Measurements from ENCODE around the gene SLC22A15.
A peak's percentile ranks its signal among the peaks of the same experiment; 100 is the strongest.
"Not testable (repeated sequence)": the region's sequence is repeated elsewhere in the genome, so short reads cannot be mapped to it uniquely, and the experiment has no call there.

The SLC22A15 gene

DNA sequence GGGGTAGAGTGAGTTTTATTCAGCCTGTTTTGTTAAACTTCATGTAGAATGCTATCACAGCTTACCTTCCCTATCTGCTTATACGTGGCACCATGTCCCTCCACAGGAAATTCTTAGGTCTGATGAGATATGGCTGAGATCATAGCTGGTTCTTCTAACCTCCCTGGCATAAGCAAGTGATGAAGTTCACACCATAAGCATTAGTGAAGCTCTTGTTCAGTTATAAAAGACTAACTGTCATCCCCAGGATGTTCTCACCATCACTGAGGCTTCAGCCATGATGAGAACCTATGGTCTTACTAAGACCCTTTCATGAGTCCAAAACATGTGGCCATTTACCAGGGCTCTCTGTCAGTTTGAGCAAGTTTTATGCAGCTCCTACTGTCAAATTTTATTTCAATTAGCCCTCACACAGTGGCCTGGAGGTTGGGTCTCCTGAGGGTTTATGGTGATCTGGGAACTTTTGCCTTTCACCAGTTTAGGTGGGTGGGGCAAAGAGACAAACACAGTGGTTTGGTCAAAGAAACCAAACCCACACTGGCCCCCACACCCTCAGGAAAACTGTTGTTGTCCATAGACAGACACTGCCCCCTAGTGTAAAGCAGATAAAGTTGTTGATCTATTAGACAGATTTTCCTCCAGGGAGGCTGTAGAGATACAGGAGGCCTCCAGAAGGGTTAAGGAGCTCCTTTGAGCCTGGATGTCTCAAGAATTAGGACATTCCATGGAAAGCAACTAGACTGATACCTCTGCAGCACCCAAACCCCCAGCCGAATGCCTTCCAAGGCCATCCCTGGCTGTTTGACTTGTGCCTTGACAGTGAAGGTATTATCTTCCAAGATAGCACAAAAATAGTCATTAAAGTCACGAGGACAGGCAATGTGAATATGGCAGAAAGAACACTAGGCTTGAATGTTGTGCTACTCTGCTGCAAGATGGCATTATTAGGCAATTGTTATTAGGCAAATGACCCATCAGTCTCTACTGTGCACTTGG lies 5.0 kb downstream of the SLC22A15 start:
- DNase-seq (ENCODE audit: low read depth), result no peak

DNA sequence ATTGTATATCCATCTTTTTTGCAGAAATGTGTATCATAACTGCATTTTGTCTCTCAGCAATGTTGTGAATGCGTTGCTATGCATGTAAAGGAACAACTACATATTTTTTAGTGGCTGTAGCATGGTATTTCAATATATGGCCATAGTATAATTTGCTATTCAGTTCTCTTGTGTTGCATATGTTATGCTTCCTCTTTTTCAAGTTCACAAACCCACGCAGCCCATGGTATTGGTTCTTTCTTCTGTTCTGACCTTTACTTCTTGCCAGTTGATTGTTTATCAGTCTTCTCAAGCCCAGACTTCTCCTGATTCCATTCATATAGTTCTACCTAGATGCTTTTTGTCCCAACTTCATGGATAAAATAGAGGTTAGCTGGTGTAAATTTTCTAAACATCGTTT lies 6.1 kb downstream of the SLC22A15 start:
- DNase-seq (ENCODE audit: low read depth), result no peak

DNA sequence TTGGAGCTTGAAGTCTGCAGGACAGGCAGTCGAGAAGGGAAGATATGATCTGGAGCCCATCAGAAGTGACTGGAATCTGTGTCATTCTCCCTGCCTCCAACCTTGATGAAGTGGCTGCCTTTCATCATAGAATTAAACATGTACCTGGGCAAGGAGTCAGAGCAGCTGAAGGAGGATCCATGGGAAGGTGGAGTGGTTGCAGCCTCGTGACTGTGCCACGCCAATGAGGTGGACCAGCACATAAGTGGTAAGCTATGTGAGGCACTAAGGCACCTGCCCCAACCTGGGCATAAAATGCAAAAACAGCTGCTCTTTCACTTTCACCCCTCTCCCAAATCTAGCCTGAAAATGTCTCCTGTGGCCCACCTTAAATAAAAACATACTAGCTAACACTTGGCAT lies 7.3 kb downstream of the SLC22A15 start:
- no peak for DNase-seq (ENCODE audit: low read depth)

DNA sequence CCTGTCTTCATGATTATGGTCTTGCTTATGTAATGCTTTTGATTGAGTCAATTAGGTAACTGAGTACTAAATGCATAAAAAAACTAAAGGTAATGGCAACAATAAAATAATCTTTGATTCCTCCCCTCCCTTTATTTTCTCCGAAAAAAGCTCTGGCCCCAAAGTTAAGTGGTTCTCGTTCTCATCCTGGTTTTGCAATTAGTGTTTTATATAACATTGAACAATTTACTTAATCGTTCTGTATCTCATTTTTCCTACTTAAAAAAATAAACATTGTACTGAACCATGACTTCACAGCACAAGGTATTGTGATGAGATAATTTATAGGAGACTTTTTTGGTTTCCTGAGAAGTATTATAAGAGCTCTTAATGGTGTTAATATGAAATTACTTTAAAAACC lies 11.3 kb downstream of the SLC22A15 start:
- DNase-seq (ENCODE audit: low read depth), result no peak

DNA sequence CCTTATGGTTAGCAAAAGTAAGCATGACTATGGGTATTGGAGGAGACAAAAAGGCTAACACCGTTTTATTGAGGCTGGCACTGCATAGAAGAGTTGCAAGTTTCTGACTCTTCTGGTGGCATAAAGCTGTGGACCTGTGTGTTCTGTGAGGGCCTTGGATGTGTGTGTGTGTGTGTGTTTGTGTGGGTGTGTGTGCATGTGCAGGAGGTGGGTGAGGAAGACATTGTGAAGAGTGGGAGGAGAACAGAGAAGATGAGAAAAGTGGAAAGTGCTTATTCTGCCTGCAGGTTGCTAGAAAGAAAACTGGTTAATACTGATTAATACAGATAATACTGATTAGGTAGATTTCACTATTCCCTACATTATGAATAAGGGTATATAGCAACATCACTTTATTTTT lies 12.6 kb downstream of the SLC22A15 start:
- no peak for DNase-seq (ENCODE audit: low read depth)

DNA sequence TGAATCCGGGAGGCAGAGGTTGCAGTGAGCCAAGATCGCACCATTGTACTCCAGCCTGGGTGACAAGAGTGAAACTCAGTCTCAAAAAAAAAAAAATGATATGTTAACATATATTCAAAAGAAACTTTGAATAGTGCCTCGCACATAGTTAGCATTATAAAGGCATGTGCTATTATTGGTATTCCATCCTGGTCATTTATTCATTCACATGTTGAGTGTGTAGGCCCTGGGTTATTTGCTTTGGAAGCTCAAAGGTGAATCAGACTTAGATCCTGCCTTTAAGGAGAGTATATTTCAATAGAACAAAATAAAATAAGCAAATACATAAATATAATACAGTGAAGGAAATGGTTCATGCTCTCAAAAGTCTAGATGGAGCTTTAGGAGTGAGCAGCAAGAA lies 13.4 kb downstream of the SLC22A15 start:
- no peak for DNase-seq (ENCODE audit: low read depth)

DNA sequence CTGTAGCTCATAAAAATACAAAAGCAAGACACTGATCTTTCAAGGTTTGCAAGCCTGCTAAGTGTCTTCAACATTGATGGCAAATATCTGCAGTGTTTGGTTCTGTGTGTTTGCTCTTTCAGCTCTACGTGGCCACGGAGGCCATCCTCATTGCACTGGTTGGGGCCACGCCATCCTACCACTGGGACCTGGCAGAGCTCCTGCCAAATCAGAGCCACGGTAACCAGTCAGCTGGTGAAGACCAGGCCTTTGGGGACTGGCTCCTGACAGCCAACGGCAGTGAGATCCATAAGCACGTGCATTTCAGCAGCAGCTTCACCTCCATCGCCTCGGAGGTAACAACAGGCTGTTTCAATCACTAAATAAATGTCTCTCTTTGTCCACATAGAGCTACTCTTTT lies 15.6 kb downstream of the SLC22A15 start:
- no peak for DNase-seq (ENCODE audit: low read depth)

DNA sequence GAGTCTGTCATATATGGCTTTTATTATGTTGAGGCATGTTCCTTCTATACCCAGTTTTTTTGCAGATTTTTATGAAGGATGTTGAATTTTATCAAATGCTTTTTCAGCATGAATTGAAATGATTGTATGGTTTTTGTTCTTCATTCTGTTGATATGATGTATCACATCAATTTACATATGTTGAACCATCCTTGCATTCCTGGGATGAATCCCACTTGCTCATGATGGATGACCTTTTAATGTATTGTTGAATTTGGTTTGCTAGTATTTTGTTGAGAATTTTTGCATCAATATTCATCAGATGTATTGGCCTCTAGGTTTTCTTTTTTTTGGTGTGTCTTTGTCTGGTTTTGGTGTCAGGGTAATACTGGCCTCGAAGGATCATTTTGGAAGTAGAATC lies 21.6 kb downstream of the SLC22A15 start:
- not testable (repeated sequence) for DNase-seq (ENCODE audit: low read depth)

DNA sequence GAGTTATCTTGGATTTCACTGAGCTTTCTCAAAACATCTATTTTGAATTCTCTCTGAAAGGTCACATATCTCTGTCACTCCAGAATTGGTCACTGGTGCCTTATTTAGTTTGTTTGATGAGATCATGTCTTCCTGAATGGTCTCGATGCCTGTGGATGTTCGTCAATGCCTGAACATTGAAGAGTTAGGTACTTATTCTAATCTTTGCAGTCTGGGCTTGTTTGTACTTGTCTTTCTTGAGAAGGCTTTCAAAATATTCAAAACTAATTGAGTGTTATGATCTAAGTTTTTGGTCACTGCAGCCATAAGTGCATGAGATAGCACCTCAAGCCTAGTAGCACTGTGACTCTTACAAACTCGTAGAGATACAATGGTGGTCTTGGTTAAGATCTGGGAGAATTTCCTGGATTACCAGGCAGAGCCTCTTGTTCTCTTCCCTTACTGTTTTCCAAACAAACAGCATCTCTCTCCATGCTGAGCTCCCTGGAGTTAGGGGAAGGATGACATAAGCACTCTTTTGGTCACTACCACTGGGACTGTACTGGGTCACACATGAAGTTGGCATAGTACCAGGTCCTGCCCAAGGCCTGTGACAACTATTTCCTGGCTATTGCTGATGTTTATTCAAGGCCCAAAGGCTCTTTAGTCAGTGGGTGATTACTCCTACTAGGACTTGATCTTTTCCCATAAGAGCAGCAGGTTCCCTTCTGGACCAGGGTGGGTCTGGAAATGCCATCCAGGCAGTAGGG lies 25.6 kb downstream of the SLC22A15 start:
- no peak for DNase-seq (ENCODE audit: low read depth)

DNA sequence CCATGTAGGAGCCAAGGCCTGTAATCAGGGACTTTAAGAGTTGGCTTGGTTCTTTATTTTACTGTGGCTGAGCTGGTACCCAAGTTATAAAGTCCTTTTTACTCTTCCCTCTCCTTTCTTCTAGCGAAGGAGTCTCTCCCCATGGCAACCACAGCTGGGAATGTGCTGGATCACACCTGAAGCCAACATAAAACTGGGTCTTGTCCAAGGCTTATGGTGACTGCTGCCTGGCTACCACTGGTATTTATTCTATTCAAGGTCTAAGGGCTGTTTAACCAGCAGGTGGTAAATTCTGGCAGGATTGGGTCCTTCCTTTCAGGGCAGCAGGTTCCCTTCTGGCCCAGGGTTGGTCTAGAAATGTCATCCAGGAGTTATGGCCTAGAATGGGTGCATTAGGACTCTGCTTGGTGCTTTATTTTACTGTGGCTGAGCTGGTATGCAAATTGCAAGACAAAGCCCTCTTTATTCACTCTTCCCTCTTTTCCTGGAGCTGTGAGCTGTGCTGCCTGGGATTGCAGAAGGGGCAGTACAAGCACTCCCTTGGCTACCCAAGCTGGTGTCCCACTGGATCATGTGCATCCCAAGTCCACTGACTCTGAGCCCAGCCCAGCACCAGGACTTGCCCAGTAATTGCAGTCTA lies 26.6 kb downstream of the SLC22A15 start:
- no peak for DNase-seq (ENCODE audit: low read depth)

DNA sequence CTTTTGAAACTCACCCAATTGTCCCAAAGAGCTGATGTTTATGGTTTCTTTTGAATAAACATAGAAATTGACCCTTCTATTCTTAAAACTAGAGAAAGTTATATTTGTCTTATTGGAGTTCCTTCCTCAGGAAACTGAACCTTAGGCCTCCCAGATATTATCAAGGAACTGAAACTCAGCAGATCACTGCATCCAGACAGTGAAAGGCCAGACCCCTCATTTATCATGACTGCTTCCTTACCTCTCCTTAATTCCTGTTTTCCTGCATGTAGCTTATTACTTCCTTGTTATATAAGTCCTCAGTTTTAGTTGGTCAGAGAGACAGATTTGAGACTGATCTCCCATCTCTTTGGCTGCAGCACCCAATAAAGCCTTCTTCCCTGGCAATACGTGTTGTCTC lies 27.5 kb downstream of the SLC22A15 start:
- no peak for DNase-seq (ENCODE audit: low read depth)

DNA sequence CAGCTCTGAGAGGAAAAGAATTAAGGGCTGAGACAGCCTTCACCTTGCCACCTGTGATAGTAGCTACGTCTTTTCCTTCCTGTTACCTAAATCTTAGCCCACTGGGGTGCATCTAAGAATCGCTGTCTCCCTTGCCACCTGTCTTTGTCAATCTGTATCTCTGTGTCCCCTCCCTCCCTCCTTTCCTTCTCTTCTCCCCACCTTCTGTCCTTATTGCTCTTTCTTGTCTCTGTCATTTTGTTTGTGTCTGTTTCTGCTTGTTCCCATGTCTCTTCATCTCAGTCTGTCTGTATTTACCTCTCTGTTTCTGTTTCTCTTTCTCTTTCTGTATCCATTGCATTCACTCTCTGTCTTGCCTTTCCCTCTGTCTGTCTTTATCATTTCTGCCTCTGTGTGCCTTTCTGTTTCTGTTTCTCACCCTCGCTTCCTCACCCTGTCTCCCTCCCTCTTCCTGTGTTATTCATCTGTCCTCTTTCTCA lies 30.2 kb downstream of the SLC22A15 start:
- no peak for DNase-seq (ENCODE audit: low read depth)

DNA sequence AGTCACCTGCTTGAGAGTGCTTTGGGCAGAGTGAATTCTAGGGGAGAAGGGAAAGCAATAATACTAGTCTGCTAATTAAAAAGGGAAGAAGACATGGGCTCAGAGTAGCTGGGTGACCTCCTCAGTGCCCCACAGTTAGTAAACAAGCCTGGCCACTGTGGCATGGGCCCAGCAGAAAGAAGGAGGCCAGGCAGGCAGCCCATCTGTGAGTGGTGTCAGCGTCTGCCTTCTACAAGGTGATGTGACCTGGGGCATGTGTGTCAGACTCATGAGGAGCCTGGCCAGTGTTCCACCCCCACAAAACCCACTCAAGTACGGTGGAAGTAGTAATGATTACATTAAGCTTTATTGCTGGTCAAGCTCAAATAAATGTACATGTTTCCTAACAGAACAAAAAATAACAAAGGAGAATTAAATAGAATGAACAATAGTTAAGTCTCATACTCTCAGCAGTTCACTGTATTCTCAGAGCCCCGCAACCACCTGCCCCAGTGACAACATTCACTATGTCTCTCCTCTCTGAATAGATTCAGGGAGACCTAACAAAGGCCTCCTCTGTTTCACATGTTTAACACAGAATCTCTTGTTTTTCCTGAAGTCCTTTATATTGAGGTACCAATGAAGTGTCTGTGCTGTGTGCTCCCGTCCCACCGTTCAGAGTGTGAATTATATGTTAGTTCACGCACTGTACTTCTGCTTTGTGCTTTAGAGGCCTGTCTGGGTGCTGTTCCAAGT lies 32.5 kb downstream of the SLC22A15 start:
- no peak for DNase-seq (ENCODE audit: low read depth)

DNA sequence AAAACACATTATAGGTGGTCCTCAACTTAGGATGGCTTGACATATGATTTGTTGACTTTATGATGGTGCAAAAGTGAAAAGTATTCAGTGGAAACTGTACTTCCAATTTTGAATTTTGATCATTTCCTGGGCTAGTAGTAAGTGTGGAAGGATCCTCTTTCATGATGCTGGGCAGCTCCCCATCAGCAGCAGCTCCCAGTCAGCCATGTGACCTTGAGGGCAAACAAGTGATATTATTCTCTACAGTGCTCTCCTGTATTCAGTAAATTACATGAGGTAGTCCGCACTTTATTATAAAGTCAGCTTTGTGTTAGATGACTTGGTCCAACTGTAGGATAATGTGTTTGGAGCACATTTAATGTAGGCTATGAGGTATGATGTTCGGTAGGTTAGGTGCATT lies 36.4 kb downstream of the SLC22A15 start:
- DNase-seq (ENCODE audit: low read depth), result no peak

DNA sequence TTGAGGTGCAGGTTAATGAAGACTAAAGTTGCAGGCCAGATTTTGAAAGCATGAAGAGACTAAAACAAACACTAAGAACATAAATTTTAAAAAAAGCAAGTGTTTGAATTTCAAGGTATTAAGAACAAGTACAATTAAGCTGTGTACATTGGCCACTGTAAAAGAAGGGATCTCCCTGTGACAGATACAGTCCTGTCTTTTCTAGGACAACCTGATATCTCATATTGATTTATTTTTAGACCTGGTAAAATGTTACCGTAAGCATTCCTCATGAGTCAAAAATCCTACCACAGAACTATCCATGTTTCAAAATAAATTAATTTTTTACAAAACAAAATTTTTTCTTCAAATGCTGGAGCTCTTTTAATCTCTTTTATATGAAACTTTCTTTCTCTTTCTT lies 39.4 kb downstream of the SLC22A15 start:
- no peak for DNase-seq (ENCODE audit: low read depth)

DNA sequence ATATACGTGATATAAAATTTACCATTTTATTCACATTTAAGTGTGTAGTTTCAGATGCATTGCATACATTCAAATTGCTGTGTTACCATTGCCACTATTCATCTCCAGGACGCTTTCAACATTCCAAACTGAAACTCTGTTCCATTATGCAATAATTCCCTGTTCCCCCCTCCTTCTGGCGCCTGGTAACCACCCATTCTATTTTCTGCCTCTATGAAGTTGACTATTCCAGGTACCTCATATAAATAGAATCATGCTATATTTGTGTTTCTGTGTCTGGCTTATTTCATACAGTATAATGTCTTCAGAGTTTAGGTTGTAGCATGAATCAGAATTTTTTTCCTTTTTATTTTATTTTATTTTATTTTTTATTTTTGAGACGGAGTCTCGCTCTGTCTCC lies 41.7 kb downstream of the SLC22A15 start:
- no peak for DNase-seq (ENCODE audit: low read depth)

DNA sequence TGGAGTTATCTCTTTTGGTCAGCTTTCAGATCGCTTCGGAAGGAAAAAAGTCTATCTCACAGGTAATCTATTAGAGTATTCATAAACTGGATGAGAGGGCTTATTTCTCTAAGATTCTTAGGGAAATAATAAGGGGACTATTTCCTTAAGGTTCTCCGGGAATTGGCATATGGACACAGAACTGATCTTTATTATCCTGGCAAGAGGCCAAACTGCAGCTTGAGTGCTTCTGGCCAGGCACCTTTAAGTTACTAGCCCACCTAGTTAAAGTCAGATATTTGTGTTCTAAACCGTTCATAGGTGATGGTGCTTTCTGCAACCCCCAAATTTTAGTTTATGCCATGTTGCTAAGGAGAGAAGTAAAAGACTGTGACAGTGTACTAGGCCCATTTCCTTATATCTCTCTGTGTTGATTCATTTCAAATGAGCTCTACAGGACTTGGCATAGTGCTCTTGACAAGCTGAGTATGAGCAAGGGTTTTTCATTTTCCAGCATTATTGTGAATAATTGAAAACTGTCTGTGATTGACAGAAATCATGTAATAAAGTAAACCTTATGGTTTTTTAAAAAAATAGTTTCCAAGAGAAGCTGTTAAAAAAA lies 43.4 kb downstream of the SLC22A15 start:
- no peak for DNase-seq (ENCODE audit: low read depth)

DNA sequence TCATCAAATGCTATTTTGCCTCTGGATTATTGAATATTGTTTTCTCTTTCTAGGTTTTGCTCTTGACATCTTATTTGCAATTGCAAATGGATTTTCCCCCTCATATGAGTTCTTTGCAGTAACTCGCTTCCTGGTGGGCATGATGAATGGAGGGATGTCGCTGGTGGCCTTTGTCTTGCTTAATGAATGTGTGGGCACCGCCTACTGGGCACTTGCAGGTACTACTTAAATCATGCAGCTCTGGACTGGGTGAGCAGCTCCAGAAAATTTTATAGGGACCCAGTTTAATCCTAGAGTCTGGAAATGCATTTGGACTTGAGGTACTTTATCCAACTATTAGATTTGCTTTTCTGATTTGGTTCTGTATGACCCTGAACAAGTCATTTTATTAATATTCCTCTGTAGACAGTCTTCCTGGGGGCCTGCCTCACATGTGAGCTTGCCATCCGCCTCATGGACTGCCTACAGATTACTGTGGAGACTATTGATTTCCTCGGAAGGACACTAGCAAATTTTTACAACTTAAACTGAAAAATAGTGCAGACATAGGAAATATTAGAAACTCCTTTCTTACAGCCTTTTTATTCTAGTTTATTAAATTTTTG lies 44.5 kb downstream of the SLC22A15 start:
- peak; percentile 18 for DNase-seq (ENCODE audit: low read depth)

DNA sequence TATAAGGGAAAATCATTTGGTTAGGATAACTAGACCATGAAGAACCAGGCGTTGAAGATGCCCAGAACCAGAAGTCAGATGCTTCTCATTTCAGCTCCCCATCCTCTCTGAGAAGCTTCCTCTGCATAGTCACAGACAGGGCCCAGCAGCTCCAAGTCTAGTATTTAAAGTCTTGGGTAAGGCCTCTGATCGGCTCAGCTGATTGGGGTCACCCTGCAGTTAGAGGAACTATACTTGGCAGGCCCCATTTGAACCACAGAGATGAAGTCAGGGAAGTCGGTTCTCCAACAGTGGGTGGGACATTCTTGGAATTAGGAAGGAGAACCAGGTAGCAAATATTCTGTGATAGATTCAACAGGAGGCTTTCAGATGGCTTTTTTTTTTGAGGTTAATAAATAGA lies 48.3 kb downstream of the SLC22A15 start:
- DNase-seq (ENCODE audit: low read depth), result no peak

DNA sequence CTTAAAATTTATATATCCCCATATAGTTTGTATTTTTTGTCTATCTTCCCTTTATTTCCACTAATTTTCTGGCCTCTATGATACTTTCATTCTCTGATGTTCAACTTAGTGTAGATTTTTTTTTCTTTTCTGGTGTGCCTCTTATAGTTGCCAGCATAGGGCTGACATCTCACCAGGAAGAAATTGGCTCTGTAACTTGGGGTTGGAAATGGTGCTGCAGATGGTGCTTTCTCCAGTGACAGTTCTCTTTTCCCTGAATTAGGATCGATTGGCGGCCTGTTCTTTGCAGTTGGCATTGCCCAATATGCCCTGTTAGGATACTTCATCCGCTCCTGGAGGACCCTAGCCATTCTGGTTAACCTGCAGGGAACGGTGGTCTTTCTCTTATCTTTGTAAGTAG lies 50.3 kb downstream of the SLC22A15 start:
- DNase-seq (ENCODE audit: low read depth), result no peak

DNA sequence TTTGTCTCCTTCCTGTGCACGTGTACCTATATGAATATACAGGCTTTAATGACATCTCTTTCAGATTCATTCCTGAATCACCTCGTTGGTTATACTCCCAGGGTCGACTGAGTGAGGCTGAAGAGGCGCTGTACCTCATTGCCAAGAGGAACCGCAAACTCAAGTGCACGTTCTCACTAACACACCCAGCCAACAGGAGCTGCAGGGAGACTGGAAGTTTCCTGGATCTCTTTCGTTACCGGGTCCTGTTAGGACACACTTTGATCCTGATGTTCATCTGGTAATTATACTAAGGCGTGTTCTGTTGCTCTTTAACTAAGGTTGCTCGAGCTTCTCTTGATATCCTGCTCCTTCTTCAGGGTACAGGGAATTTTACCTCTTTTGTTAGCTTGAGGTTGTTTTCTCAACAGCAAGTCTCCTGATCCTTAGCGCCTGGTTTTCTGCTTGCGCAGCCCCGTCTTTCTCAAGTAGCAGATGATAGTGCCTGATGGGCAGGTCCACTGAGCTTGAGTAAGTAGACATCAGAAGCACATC lies 55.1 kb downstream of the SLC22A15 start:
- no peak for DNase-seq (ENCODE audit: low read depth)

All from non-pigmented ciliary epithelial cell (primary cell).